HEK293 (cell line): Measurements from ENCODE around the gene PNKD.

Experiments used
- CTCF ChIA-PET: fragments of 350-600 bp; formaldehyde crosslinking; extraction: SDS; loops from one replicate; lab custom pipeline; 2021; ENCODE audit warnings: antibody characterized with exemption; lab: Yijun Ruan, JAX
- POLR2A ChIA-PET: fragments of 300-600 bp; formaldehyde crosslinking; extraction: SDS; loops from one replicate; lab custom pipeline; 2020; ENCODE audit warnings: antibody characterized with exemption, inconsistent platforms; lab: Yijun Ruan, JAX
- H3K27ac ChIP-seq: fragments of 200-500 bp; sonication (Bioruptor generic); 2 replicates; pipeline ENCODE4 v1.5.1; 2014; ENCODE audit warnings: low read depth, low read length, control low read depth, inconsistent platforms; ENCODE audit errors: extremely low read depth
- H3K36me3 ChIP-seq, 2 experiments: fragments of 200-500 bp in 1 of 2; sonication (Bioruptor generic) in 1 of 2; 1 replicate in 1 of 2; 2 replicates in 1 of 2; pipeline ENCODE4 v1.5.1; 2014 to 2017; ENCODE audit warnings: inconsistent platforms in 2 of 2, low read length in 2 of 2; ENCODE audit not compliant: control insufficient read depth in 2 of 2, insufficient read depth in 1 of 2
- H3K4me1 ChIP-seq: fragments of 200-500 bp; sonication (Bioruptor generic); 2 replicates; pipeline ENCODE4 v1.5.1; 2014; ENCODE audit warnings: mild to moderate bottlenecking, low read length, inconsistent platforms; ENCODE audit not compliant: control insufficient read depth, insufficient read depth
- H3K4me3 ChIP-seq: 2 replicates; pipeline ENCODE4 v1.5.1; 2011; ENCODE audit warnings: low read depth, mild to moderate bottlenecking, control low read depth, low read length, moderate library complexity
- H3K9me3 ChIP-seq: fragments of 200-500 bp; sonication (Bioruptor generic); 2 replicates; pipeline ENCODE4 v1.5.1; 2014; ENCODE audit warnings: low read depth, low read length, inconsistent platforms; ENCODE audit not compliant: control insufficient read depth, insufficient read depth
- EGR2 ChIP-seq: fragments of 450-650 bp; formaldehyde crosslinking; IDR thresholded peaks from 2 replicates; pipeline ENCODE4 v1.5.1; 2016; ENCODE audit warnings: low read depth, missing biosample characterization, missing genetic modification characterization
- FEZF1 ChIP-seq: fragments of 450-650 bp; formaldehyde crosslinking; IDR thresholded peaks from 2 replicates; pipeline ENCODE4 v1.5.1; 2016; ENCODE audit warnings: missing biosample characterization, missing genetic modification characterization
- HOXA7 ChIP-seq: sonication (generic); formaldehyde crosslinking; IDR thresholded peaks from 2 replicates; pipeline ENCODE4 v1.8.1; 2022; ENCODE audit warnings: missing genetic modification reagents, borderline replicate concordance
- HOXC10 ChIP-seq: sonication (generic); formaldehyde crosslinking; IDR thresholded peaks from 2 replicates; pipeline ENCODE4 v1.8.1; 2023; ENCODE audit warnings: mild to moderate bottlenecking, missing genetic modification reagents
- TCF7L2 ChIP-seq: IDR thresholded peaks from 2 replicates; pipeline ENCODE4 v1.6.1; 2011; ENCODE audit warnings: low read depth, mild to moderate bottlenecking, inconsistent platforms, low read length, moderate library complexity, borderline replicate concordance
- ZBTB7A ChIP-seq: fragments of 450-650 bp; formaldehyde crosslinking; IDR thresholded peaks from 2 replicates; pipeline ENCODE4 v1.5.1; 2016; ENCODE audit warnings: low read depth, missing biosample characterization, missing genetic modification characterization
- ZNF133 ChIP-seq: fragments of 450-650 bp; formaldehyde crosslinking; IDR thresholded peaks from 2 replicates; pipeline ENCODE4 v1.5.1; 2016; ENCODE audit warnings: missing biosample characterization, missing genetic modification characterization
- ZNF146 ChIP-seq: fragments of 450-650 bp; formaldehyde crosslinking; IDR thresholded peaks from 2 replicates; pipeline ENCODE4 v1.5.1; 2016; ENCODE audit warnings: missing biosample characterization, missing genetic modification characterization
- ZNF175 ChIP-seq: fragments of 450-650 bp; formaldehyde crosslinking; IDR thresholded peaks from 2 replicates; pipeline ENCODE4 v1.5.1; 2016; ENCODE audit warnings: missing biosample characterization, missing genetic modification characterization
- ZNF341 ChIP-seq: fragments of 450-650 bp; formaldehyde crosslinking; IDR thresholded peaks from 2 replicates; pipeline ENCODE4; 2016; ENCODE audit warnings: low read depth, missing biosample characterization, missing genetic modification characterization
- ZNF354C ChIP-seq: fragments of 450-650 bp; formaldehyde crosslinking; IDR thresholded peaks from 2 replicates; pipeline ENCODE4 v1.5.1; 2016; ENCODE audit warnings: missing biosample characterization, missing genetic modification characterization, low read depth, borderline replicate concordance
- ZNF473 ChIP-seq: fragments of 450-650 bp; formaldehyde crosslinking; IDR thresholded peaks from 2 replicates; pipeline ENCODE4 v1.5.1; 2017; ENCODE audit warnings: missing biosample characterization, missing genetic modification characterization
- ZNF549 ChIP-seq: fragments of 450-650 bp; IDR thresholded peaks from 2 replicates; pipeline ENCODE4 v1.5.1; 2018; ENCODE audit warnings: missing biosample characterization, missing genetic modification characterization, mild to moderate bottlenecking, inconsistent platforms, moderate library complexity
- ZNF585B ChIP-seq: fragments of 450-650 bp; formaldehyde crosslinking; IDR thresholded peaks from 2 replicates; pipeline ENCODE4 v1.5.1; 2016; ENCODE audit warnings: missing biosample characterization, missing genetic modification characterization
- ZNF623 ChIP-seq: fragments of 450-650 bp; formaldehyde crosslinking; IDR thresholded peaks from 2 replicates; pipeline ENCODE4 v1.5.1; 2016; ENCODE audit warnings: missing biosample characterization, missing genetic modification characterization
- ZNF701 ChIP-seq: fragments of 450-650 bp; formaldehyde crosslinking; IDR thresholded peaks from 2 replicates; pipeline ENCODE4 v1.5.1; 2016; ENCODE audit warnings: missing biosample characterization, missing genetic modification characterization
- ZNF768 ChIP-seq: fragments of 450-650 bp; formaldehyde crosslinking; IDR thresholded peaks from 2 replicates; pipeline ENCODE4 v1.5.1; 2018; ENCODE audit warnings: missing biosample characterization, mild to moderate bottlenecking, missing genetic modification characterization
- ZNF791 ChIP-seq: fragments of 450-650 bp; formaldehyde crosslinking; IDR thresholded peaks from 2 replicates; pipeline ENCODE4 v1.5.1; 2016; ENCODE audit warnings: missing biosample characterization, missing genetic modification characterization
- ZNF792 ChIP-seq: fragments of 450-650 bp; formaldehyde crosslinking; IDR thresholded peaks from 2 replicates; pipeline ENCODE4 v1.5.1; 2016; ENCODE audit warnings: missing biosample characterization, missing genetic modification characterization
- ZSCAN23 ChIP-seq: fragments of 450-650 bp; formaldehyde crosslinking; IDR thresholded peaks from 2 replicates; pipeline ENCODE4 v1.5.1; 2016; ENCODE audit warnings: missing biosample characterization, missing genetic modification characterization
- TF ChIP-seq, protein P1 (sequence below): fragments of 450-650 bp; formaldehyde crosslinking; optimal IDR thresholded peaks from 2 replicates; pipeline ENCODE3; 2016; ENCODE audit warnings: missing biosample characterization, mild to moderate bottlenecking, missing genetic modification characterization
- TF ChIP-seq, protein P2 (sequence below): fragments of 450-650 bp; formaldehyde crosslinking; IDR thresholded peaks from 2 replicates; pipeline ENCODE4 v1.5.1; 2016; ENCODE audit warnings: missing biosample characterization, missing genetic modification characterization, low read depth
- TF ChIP-seq, protein P3 (sequence below): fragments of 450-650 bp; formaldehyde crosslinking; IDR thresholded peaks from 2 replicates; pipeline ENCODE4 v1.5.1; 2016; ENCODE audit warnings: missing biosample characterization, missing genetic modification characterization
- TF ChIP-seq, protein P4 (sequence below): fragments of 450-650 bp; formaldehyde crosslinking; IDR thresholded peaks from 2 replicates; pipeline ENCODE4 v1.5.1; 2016; ENCODE audit warnings: missing biosample characterization, missing genetic modification characterization

Gene PNKD

DNA sequence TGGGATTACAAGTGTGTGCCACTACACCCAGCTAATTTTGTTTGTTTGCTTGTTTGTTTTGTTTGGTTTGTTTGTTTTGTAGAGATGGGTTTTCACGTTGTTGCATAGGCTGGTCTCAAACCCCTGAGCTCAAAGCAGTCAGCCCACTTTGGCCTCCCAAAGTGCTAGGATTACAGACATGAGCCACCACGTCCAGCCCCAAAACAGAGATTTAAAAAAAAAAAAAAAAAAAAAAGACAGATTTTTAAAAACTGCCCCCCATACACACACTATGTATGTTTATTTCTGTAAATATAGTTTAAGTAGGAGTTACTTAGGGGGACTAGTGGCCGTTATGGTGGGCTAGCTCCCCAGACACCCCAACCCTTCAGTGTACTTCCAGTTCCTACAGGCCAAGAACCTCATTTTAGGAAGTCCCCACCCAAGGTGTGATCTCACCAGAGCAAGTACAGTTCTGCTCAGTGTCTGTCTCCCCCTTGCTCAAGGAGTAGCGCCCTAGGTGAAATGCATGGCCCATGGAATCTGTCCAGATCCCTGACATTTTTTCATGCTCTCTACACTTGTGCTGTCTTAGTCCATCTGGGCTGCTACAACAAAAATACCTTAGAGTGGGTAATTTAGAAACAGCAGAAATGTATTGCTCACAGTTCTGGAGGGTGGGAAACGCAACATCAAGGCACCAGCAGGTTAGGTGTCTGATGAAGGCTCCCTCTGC, 23.6 kb downstream of the PNKD start:
- Histone ChIP-seq H3K27ac (no peak overlapping the region), H3K4me3 (no peak overlapping the region), H3K36me3 (no peaks in the 10 kb centered on the region), H3K9me3 (no peaks in the 10 kb centered on the region), H3K4me1 (peaks cover 3% of the 10 kb centered on the region; the same call in 1 of the 2 replicates)
- TF ChIP-seq ZNF768 (no peak), HOXA7 (CRISPR knock-in tag) (no peak), EGR2 (tag by site-specific recombination) (no peak), ZNF341 (no peak), ZSCAN23 (no peak), ZNF175 (tag by site-specific recombination) (no peak), ZNF549 (tag by site-specific recombination) (no peak), ZNF623 (tag by site-specific recombination) (no peak)
- ChIA-PET CTCF (interaction anchor here (0.5 to 8.8 kb wide), 7 partner anchors 8 to 558 kb away, joined by 3 to 89 read pairs (median 4); partner anchors contain the start of genes AAMP and PNKD), POLR2A (interaction anchor here (0.7 kb wide), 1 partner anchor 227 kb away, joined by 5 read pairs; no protein-coding TSS in a partner anchor)

DNA sequence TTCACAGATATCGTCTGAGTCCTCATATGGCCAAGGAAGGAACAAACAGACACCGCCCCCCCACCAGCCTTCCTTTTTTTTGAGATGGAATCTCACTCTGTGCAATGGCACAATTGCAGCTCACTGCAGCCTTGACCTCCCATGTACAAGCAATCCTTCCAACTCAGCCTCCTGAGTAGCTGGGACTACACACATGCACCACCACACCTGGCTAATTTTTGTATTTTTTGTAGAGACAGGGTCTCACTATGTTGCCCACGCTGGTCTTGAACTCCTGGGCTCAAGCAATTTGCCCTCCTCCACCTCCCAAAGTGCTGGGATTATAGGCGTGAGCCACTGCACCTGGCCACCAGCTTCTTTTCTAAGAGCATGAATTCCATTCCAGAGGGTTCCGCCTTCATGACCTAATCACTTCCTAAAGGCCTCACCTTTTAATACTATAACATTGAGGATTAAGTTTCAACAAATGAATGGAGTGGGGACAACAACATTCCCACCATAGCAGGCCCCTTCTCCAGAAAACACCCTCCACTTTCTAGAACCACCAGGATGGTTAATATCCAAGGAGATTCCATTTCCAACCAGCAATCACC, 24.2 kb downstream of the PNKD start:
- CTCF ChIA-PET = interaction anchor here (0.5 to 8.8 kb wide), 6 partner anchors 9 to 160 kb away, joined by 4 to 89 read pairs (median 4); partner anchors contain the start of genes AAMP and PNKD
- TF ChIP-seq TCF7L2 (no peak), ZNF701 (no peak), ZNF133 (tag by site-specific recombination) (no peak), FEZF1 (tag by site-specific recombination) (no peak), ZNF585B (tag by site-specific recombination) (no peak), ZNF473 (tag by site-specific recombination) (no peak)
- TF ChIP-seq, protein P1, sequence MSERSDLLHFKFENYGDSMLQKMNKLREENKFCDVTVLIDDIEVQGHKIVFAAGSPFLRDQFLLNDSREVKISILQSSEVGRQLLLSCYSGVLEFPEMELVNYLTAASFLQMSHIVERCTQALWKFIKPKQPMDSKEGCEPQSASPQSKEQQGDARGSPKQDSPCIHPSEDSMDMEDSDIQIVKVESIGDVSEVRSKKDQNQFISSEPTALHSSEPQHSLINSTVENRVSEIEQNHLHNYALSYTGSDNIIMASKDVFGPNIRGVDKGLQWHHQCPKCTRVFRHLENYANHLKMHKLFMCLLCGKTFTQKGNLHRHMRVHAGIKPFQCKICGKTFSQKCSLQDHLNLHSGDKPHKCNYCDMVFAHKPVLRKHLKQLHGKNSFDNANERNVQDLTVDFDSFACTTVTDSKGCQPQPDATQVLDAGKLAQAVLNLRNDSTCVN (tag by site-specific recombination) = no peak
- TF ChIP-seq, protein P2, sequence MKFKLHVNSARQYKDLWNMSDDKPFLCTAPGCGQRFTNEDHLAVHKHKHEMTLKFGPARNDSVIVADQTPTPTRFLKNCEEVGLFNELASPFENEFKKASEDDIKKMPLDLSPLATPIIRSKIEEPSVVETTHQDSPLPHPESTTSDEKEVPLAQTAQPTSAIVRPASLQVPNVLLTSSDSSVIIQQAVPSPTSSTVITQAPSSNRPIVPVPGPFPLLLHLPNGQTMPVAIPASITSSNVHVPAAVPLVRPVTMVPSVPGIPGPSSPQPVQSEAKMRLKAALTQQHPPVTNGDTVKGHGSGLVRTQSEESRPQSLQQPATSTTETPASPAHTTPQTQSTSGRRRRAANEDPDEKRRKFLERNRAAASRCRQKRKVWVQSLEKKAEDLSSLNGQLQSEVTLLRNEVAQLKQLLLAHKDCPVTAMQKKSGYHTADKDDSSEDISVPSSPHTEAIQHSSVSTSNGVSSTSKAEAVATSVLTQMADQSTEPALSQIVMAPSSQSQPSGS = no peak
- Histone ChIP-seq H3K4me1 (peaks cover 3% of the 10 kb centered on the region; the same call in 1 of the 2 replicates), H3K9me3 (no peaks in the 10 kb centered on the region), H3K4me3 (no peak overlapping the region), H3K36me3 (no peaks in the 10 kb centered on the region), H3K27ac (no peak overlapping the region)
- POLR2A ChIA-PET = interaction anchor here (1.7 kb wide), 1 partner anchor 8 kb away, joined by 6 read pairs; no protein-coding TSS in a partner anchor

DNA sequence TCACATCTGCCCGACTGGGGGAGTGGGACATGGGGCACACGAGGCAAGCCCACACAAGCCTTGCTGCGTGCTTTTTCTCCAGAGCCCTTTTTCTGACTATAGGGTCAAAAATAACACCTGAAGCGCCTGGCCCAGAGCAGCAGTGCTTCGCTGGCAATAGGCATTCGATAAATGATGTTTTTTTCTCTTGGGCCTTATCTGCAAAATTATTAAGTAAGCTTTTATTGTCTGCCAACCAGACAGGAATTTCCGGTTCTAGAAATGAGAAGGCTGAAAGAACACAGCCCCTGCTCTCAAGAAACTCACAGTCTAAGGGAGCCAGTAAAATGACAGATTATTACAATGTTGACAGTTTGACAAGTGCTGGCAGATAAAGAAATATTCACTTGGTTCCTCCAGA, 24.7 kb downstream of the PNKD start:
- Histone ChIP-seq H3K9me3 (no peaks in the 10 kb centered on the region), H3K27ac (no peak overlapping the region), H3K4me1 (peaks cover 3% of the 10 kb centered on the region; the same call in 1 of the 2 replicates), H3K36me3 (no peaks in the 10 kb centered on the region), H3K4me3 (no peak overlapping the region)
- CTCF ChIA-PET = interaction anchor here (0.6 to 8.8 kb wide), 7 partner anchors 10 to 269 kb away, joined by 4 to 89 read pairs (median 4); partner anchors contain the start of genes AAMP and PNKD
- POLR2A ChIA-PET = interaction anchor here (0.6 to 1.7 kb wide), 3 partner anchors 8 to 267 kb away, joined by 3 to 6 read pairs (median 6); no protein-coding TSS in a partner anchor
- TF ChIP-seq, protein P3, sequence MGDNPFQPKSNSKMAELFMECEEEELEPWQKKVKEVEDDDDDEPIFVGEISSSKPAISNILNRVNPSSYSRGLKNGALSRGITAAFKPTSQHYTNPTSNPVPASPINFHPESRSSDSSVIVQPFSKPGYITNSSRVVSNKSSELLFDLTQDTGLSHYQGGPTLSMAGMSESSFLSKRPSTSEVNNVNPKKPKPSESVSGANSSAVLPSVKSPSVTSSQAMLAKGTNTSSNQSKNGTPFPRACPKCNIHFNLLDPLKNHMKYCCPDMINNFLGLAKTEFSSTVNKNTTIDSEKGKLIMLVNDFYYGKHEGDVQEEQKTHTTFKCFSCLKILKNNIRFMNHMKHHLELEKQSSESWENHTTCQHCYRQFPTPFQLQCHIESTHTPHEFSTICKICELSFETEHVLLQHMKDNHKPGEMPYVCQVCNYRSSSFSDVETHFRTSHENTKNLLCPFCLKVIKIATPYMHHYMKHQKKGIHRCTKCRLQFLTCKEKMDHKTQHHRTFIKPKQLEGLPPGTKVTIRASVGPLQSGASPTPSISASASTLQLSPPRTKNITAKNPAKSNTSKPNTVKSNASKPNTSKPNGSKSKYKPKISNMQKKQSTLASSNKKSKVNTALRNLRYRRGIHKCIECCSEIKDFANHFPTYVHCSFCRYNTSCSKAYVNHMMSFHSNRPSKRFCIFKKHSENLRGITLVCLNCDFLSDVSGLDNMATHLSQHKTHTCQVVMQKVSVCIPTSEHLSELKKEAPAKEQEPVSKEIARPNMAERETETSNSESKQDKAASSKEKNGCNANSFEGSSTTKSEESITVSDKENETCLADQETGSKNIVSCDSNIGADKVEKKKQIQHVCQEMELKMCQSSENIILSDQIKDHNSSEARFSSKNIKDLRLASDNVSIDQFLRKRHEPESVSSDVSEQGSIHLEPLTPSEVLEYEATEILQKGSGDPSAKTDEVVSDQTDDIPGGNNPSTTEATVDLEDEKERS = no peak
- TF ChIP-seq ZNF354C (tag by site-specific recombination) = no peak
- TF ChIP-seq ZNF701 = no peak
- TF ChIP-seq, protein P4, sequence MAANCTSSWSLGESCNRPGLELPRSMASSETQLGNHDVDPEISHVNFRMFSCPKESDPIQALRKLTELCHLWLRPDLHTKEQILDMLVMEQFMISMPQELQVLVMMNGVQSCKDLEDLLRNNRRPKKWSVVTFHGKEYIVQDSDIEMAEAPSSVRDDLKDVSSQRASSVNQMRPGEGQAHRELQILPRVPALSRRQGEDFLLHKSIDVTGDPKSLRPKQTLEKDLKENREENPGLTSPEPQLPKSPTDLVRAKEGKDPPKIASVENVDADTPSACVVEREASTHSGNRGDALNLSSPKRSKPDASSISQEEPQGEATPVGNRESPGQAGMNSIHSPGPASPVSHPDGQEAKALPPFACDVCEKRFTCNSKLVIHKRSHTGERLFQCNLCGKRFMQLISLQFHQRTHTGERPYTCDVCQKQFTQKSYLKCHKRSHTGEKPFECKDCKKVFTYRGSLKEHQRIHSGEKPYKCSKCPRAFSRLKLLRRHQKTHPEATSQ (tag by site-specific recombination) = no peak
- no peak for TF ChIP-seq ZNF791 (tag by site-specific recombination)
- TF ChIP-seq HOXC10 (CRISPR knock-in tag) = no peak
- no peak for TF ChIP-seq ZNF146 (tag by site-specific recombination)
- no peak for TF ChIP-seq ZBTB7A (tag by site-specific recombination)
- no peak for TF ChIP-seq ZNF792
